ENCODE data around the gene CTDP1. TPM values are rescaled to one million over a fixed set of nuclear protein-coding genes. Genes with fewer than 3 reads are reported as not detected.

The CTDP1 gene
- total RNA-seq, 1 experiment from 2014 or later = 31.7 TPM

- H4K20me1 ChIP-seq (ENCODE audit: low read length) = no peaks in the 10 kb centered on the region
- BruUV-seq (replicated peaks) = no TSS peak
- H3K9ac ChIP-seq (ENCODE audit: low read length) = no peak overlapping the region
- intact Hi-C loops (cut with micrococcal nuclease) = no loop called here
- H3K36me3 ChIP-seq (ENCODE audit: low read depth, low read length) = peaks cover 8% of the 10 kb centered on the region
- no peaks in the 10 kb centered on the region for H3F3A ChIP-seq (ENCODE audit: low read length, unreplicated experiment)
- no peak overlapping the region for H3K4me3 ChIP-seq (ENCODE audit: low read length)
- no peaks in the 10 kb centered on the region for H3K9me2 ChIP-seq (replicated peaks; ENCODE audit: low read length)
- H3K4me1 ChIP-seq (ENCODE audit: insufficient read depth, low read length) = no peaks in the 10 kb centered on the region
- no peak overlapping the region for H2AFZ ChIP-seq (ENCODE audit: low read length)
- DNase-seq (no peak), ATAC-seq (no peak)
- no peaks in the 10 kb centered on the region for H3K9me3 ChIP-seq (ENCODE audit: low read length)
- POLR2A ChIA-PET (ENCODE audit: unreplicated experiment) = no interaction called here
- no peak for TF ChIP-seq EZH2phosphoT487 (IDR thresholded peaks at IDR 0.05; ENCODE audit: borderline replicate concordance, low read length)
- no peak for TF ChIP-seq EZH2 (IDR thresholded peaks at IDR 0.05; ENCODE audit: low read length, unreplicated experiment)
- TF ChIP-seq CTCF (conservative IDR thresholded peaks at IDR 0.05; ENCODE audit: low read depth, low read length) = no peak
- no peak overlapping the region for H3K27ac ChIP-seq (ENCODE audit: low read length)
- H3K79me2 ChIP-seq (ENCODE audit: low read length) = no peaks in the 10 kb centered on the region
- CTCF ChIA-PET = no interaction called here
- no peak overlapping the region for H3K4me2 ChIP-seq (ENCODE audit: low read length)
- no peaks in the 10 kb centered on the region for H3K27me3 ChIP-seq (ENCODE audit: low read length)
These were observed 57.8 kb downstream of the CTDP1 start for GRCh38 chr18:79737426-79737825.

GRCh38 chr18:79738041-79738461, 58.4 kb downstream of the CTDP1 start:
- Histone ChIP-seq H2AFZ (ENCODE audit: low read length) (no peak overlapping the region), H3K79me2 (ENCODE audit: low read length) (no peaks in the 10 kb centered on the region), H3K9ac (ENCODE audit: low read length) (no peak overlapping the region), H3K4me2 (ENCODE audit: low read length) (no peak overlapping the region), H3K9me3 (ENCODE audit: low read length) (no peaks in the 10 kb centered on the region), H3F3A (ENCODE audit: low read length, unreplicated experiment) (no peaks in the 10 kb centered on the region), H3K9me2 (replicated peaks; ENCODE audit: low read length) (no peaks in the 10 kb centered on the region), H3K36me3 (ENCODE audit: low read depth, low read length) (peaks cover 7% of the 10 kb centered on the region), H3K4me3 (ENCODE audit: low read length) (no peak overlapping the region), H3K27me3 (ENCODE audit: low read length) (no peaks in the 10 kb centered on the region), H4K20me1 (ENCODE audit: low read length) (no peaks in the 10 kb centered on the region), H3K4me1 (ENCODE audit: insufficient read depth, low read length) (no peaks in the 10 kb centered on the region), H3K27ac (ENCODE audit: low read length) (no peak overlapping the region)
- ATAC-seq (no peak), DNase-seq (no peak)
- CTCF ChIA-PET = no interaction called here
- TF ChIP-seq CTCF (conservative IDR thresholded peaks at IDR 0.05; ENCODE audit: low read depth, low read length) = no peak
- no peak for TF ChIP-seq EZH2phosphoT487 (IDR thresholded peaks at IDR 0.05; ENCODE audit: borderline replicate concordance, low read length)
- TF ChIP-seq EZH2 (IDR thresholded peaks at IDR 0.05; ENCODE audit: low read length, unreplicated experiment) = no peak
- intact Hi-C loops (cut with micrococcal nuclease) = no loop called here
- POLR2A ChIA-PET (ENCODE audit: unreplicated experiment) = no interaction called here
- BruUV-seq (replicated peaks) = no TSS peak

- ChIA-PET POLR2A (ENCODE audit: unreplicated experiment) (no interaction called here), CTCF (no interaction called here)
- H3F3A ChIP-seq (ENCODE audit: low read length, unreplicated experiment) = no peaks in the 10 kb centered on the region
- no peaks in the 10 kb centered on the region for H3K4me1 ChIP-seq (ENCODE audit: insufficient read depth, low read length)
- no peaks in the 10 kb centered on the region for H3K27me3 ChIP-seq (ENCODE audit: low read length)
- H3K27ac ChIP-seq (ENCODE audit: low read length) = no peak overlapping the region
- H3K4me3 ChIP-seq (ENCODE audit: low read length) = no peak overlapping the region
- H3K9me3 ChIP-seq (ENCODE audit: low read length) = no peaks in the 10 kb centered on the region
- intact Hi-C loops (cut with micrococcal nuclease) = no loop called here
- H3K4me2 ChIP-seq (ENCODE audit: low read length) = no peak overlapping the region
- no peaks in the 10 kb centered on the region for H3K9me2 ChIP-seq (replicated peaks; ENCODE audit: low read length)
- H3K36me3 ChIP-seq (ENCODE audit: low read depth, low read length) = peaks cover 7% of the 10 kb centered on the region
- H2AFZ ChIP-seq (ENCODE audit: low read length) = no peak overlapping the region
- TF ChIP-seq EZH2 (IDR thresholded peaks at IDR 0.05; ENCODE audit: low read length, unreplicated experiment) (no peak), EZH2phosphoT487 (IDR thresholded peaks at IDR 0.05; ENCODE audit: borderline replicate concordance, low read length) (no peak), CTCF (conservative IDR thresholded peaks at IDR 0.05; ENCODE audit: low read depth, low read length) (no peak)
- BruUV-seq (replicated peaks) = no TSS peak
- no peaks in the 10 kb centered on the region for H4K20me1 ChIP-seq (ENCODE audit: low read length)
- ATAC-seq = no peak
- no peaks in the 10 kb centered on the region for H3K79me2 ChIP-seq (ENCODE audit: low read length)
- DNase-seq = no peak
- H3K9ac ChIP-seq (ENCODE audit: low read length) = no peak overlapping the region
These were observed 59.2 kb downstream of the CTDP1 start for GRCh38 chr18:79738581-79739439.
